Activated naive CD4-positive, alpha-beta T cell treated with anti-CD3 and anti-CD28 coated beads for 36 hours (primary cell): Measurements from ENCODE around the gene USO1. TPM values are rescaled to one million over a fixed set of nuclear protein-coding genes. Genes with fewer than 3 reads are reported as not detected.

ENCODE experiments used
- CTCF ChIA-PET: fragments of 350-600 bp; sonication (Branson Sonifier 250); formaldehyde crosslinking; loops from one replicate; lab custom pipeline; 2021; ENCODE audit warnings: antibody characterized with exemption; lab: Charles Lee
- DNase-seq: peaks from one replicate; pipeline ENCODE4 v3.0.0-alpha.2; 2020
- H3K27ac Mint-ChIP-seq: one replicate; pipeline ENCODE4 v1.8.0; 2021; ENCODE audit warnings: mild to moderate bottlenecking, mixed read lengths
- H3K27me3 Mint-ChIP-seq: one replicate; pipeline ENCODE4 v1.8.0; 2021; ENCODE audit warnings: low read depth, mixed read lengths
- H3K36me3 Mint-ChIP-seq: one replicate; pipeline ENCODE4 v1.8.0; 2021; ENCODE audit warnings: low read depth, mixed read lengths
- H3K4me1 Mint-ChIP-seq: one replicate; pipeline ENCODE4 v1.8.0; 2021; ENCODE audit warnings: low read depth, mixed read lengths
- H3K4me3 Mint-ChIP-seq: one replicate; pipeline ENCODE4 v1.8.0; 2021; ENCODE audit warnings: mild to moderate bottlenecking, moderate library complexity, mixed read lengths
- H3K9me3 Mint-ChIP-seq: one replicate; pipeline ENCODE4 v1.8.0; 2021; ENCODE audit warnings: mixed read lengths
- intact Hi-C: fragments of 100-400 bp; cut with micrococcal nuclease; formaldehyde crosslinking; loops from one replicate; pipeline ENCODE4 v1.15.1; 2023
- total RNA-seq, 2 experiments: library from RNA; stranded (reverse); gene quantifications; one replicate each; pipeline ENCODE4 v1.2.3, GENCODE V29; 2021

USO1 gene
- total RNA-seq, 2 experiments from 2014 or later = 42.1 to 42.4 TPM

GRCh38 chr4:75848891-75849290 lies 124.5 kb downstream of the USO1 start:
- H3K27me3 Mint-ChIP-seq = peaks cover 2% of the 10 kb centered on the region
- no peak overlapping the region for H3K27ac Mint-ChIP-seq
- CTCF ChIA-PET = interaction anchor here (0.6 to 1.8 kb wide), 11 partner anchors 16 to 334 kb away, joined by 3 to 12 read pairs (median 4); partner anchors contain the start of genes RCHY1 and THAP6
- intact Hi-C loops = loop anchor here (1.0 to 5.0 kb wide), 7 partner anchors 125 to 974 kb away; partner anchors contain the start of genes CDKL2, G3BP2 and USO1
- peak; percentile 12 for DNase-seq
- H3K36me3 Mint-ChIP-seq = no peaks in the 10 kb centered on the region
- peaks cover 3% of the 10 kb centered on the region for H3K4me1 Mint-ChIP-seq
- H3K9me3 Mint-ChIP-seq = no peaks in the 10 kb centered on the region
- no peak overlapping the region for H3K4me3 Mint-ChIP-seq

DNA sequence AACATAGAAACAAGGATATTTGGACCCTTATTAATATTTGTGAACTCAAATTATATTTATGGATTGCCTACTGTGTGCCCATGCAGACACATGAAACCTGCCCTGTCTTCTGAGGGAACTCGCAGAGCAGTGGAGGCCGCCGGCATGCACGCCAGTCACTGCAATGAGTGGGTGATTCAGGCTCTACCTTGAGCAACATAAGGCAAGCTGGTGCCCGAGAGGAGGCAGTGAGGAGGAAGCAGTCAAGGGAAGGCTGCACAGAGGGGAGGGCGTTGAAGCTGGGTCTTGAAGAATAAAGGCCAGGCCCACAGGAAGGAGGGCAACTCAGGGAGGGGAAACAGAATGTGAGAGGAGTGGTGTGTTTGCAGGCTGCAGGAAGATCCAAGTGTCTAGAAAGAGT lies 125.1 kb downstream of the USO1 start:
- Mint-ChIP-seq H3K4me1 (peaks cover 3% of the 10 kb centered on the region), H3K27me3 (peaks cover 2% of the 10 kb centered on the region), H3K9me3 (no peaks in the 10 kb centered on the region), H3K36me3 (no peaks in the 10 kb centered on the region), H3K4me3 (no peak overlapping the region), H3K27ac (no peak overlapping the region)
- intact Hi-C loops = loop anchor here (2.0 to 5.0 kb wide), 2 partner anchors 142 to 219 kb away; partner anchors contain the start of gene CDKL2
- DNase-seq = no peak
- CTCF ChIA-PET = interaction anchor here (0.6 kb wide), 1 partner anchor 51 kb away, joined by 3 read pairs; no protein-coding TSS in a partner anchor

DNA sequence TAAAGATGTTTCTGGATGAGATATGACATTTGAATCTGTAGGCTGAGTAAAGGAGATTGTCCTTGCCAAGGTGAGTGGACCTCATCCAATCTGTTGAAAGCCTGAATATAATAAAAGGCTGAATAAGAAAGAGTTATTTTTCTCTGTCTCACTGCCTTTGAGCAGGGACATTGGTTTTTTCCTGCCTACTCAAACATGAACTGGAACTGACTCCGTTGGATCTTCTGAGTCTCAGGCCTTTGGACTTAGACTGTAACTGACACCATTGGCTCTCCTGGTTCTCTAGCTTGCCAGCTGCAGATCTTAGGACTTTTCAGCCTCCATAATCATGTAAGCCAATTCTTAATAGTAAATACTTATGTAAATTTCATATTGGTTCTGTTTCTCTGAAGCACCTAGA lies 134.3 kb downstream of the USO1 start:
- no peak for DNase-seq
- Mint-ChIP-seq H3K27me3 (peaks cover under 1% of the 10 kb centered on the region), H3K4me3 (no peak overlapping the region), H3K27ac (no peak overlapping the region), H3K4me1 (no peaks in the 10 kb centered on the region), H3K36me3 (no peaks in the 10 kb centered on the region), H3K9me3 (peaks cover 3% of the 10 kb centered on the region)
- intact Hi-C loops = no loop called here
- CTCF ChIA-PET = interaction anchor here (0.6 kb wide), 1 partner anchor 11 kb away, joined by 4 read pairs; no protein-coding TSS in a partner anchor

GRCh38 chr4:75860606-75861005 lies 136.2 kb downstream of the USO1 start:
- Mint-ChIP-seq H3K36me3 (no peaks in the 10 kb centered on the region), H3K4me3 (no peak overlapping the region), H3K27ac (no peak overlapping the region), H3K27me3 (no peaks in the 10 kb centered on the region), H3K4me1 (no peaks in the 10 kb centered on the region), H3K9me3 (peaks cover 3% of the 10 kb centered on the region)
- DNase-seq = no peak
- CTCF ChIA-PET = interaction anchor here (2.2 kb wide), 1 partner anchor 13 kb away, joined by 7 read pairs; no protein-coding TSS in a partner anchor
- intact Hi-C loops = no loop called here

Other genes with a start within 250 kb of the USO1 start
- gene RCHY1, start 210.2 kb upstream of the USO1 start, total RNA-seq = 10 to 100 TPM; 31.3 to 34.6 TPM
- 10 to 100 TPM; 14.3 to 15.4 TPM for gene THAP6, start 210.1 kb upstream of the USO1 start, total RNA-seq
- gene ODAPH, start 168.5 kb upstream of the USO1 start, total RNA-seq = not detected
- gene CDKL2, start 94.0 kb upstream of the USO1 start, total RNA-seq = 1 to 10 TPM in 1 of 2 experiments, under 1 TPM in 1; 0.79 to 1.2 TPM
- gene G3BP2, start 51.2 kb upstream of the USO1 start, total RNA-seq = 100 to 1,000 TPM; 134 to 144 TPM
- gene PPEF2, start 177.9 kb downstream of the USO1 start, total RNA-seq = under 1 TPM; 0.10 to 0.21 TPM
- gene NAAA, start 216.4 kb downstream of the USO1 start, total RNA-seq = 10 to 100 TPM; 24.4 to 27.1 TPM